ENCODE measurements around the gene CTBP1.

DNA sequence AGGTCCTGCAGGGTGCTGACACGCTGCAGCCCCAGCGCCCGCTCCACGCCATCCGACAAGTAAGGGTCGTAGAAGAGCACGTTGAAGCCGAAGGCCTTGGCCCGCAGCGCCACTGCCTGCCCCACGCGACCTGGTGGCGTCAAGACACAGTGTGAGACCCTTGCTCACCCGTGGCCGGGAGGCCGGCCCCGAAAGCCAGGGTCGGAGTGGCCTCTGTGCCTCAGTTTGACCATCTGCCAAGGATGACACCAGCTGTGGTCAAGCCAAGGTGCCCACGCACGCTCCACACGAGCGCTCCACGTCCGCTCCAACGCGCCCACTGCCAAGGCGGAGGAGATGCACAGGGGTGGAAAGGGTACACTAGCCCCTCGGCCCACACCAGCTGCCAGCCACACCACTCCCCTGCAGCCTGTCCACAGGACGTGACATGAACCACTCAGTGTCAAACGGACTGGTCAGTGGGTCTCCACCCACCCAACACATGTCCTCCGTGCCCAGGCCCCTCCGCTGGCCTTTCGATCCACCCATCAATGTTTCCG, 32.8 kb downstream of the CTBP1 start:
- TF ChIP-seq, protein P1, sequence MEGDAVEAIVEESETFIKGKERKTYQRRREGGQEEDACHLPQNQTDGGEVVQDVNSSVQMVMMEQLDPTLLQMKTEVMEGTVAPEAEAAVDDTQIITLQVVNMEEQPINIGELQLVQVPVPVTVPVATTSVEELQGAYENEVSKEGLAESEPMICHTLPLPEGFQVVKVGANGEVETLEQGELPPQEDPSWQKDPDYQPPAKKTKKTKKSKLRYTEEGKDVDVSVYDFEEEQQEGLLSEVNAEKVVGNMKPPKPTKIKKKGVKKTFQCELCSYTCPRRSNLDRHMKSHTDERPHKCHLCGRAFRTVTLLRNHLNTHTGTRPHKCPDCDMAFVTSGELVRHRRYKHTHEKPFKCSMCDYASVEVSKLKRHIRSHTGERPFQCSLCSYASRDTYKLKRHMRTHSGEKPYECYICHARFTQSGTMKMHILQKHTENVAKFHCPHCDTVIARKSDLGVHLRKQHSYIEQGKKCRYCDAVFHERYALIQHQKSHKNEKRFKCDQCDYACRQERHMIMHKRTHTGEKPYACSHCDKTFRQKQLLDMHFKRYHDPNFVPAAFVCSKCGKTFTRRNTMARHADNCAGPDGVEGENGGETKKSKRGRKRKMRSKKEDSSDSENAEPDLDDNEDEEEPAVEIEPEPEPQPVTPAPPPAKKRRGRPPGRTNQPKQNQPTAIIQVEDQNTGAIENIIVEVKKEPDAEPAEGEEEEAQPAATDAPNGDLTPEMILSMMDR (conservative IDR thresholded peaks at IDR 0.05 in 1 of 2, IDR thresholded peaks at IDR 0.05 in 1 of 2; ENCODE audit: extremely low read depth in 1 of 2, insufficient read depth in 1 of 2, low read depth in 1 of 2, low read length in 2 of 2): no peak
- TF ChIP-seq EZH2 (IDR thresholded peaks at IDR 0.05; ENCODE audit: borderline replicate concordance, low read length): no peak
